GM19043 (cell line): Measurements from ENCODE around the gene TRIM25.
A peak's percentile ranks its signal among the peaks of the same experiment; 100 is the strongest.
"Not testable (repeated sequence)": the region's sequence is repeated elsewhere in the genome, so short reads cannot be mapped to it uniquely, and the experiment has no call there.

Experiments
- ATAC-seq: cut with Tn5 transposase; IDR thresholded peaks from one replicate; pipeline ENCODE4 v1.9.1; 2021; ENCODE audit warnings: low read depth; ENCODE audit not compliant: unreplicated experiment

TRIM25 gene, protein sequence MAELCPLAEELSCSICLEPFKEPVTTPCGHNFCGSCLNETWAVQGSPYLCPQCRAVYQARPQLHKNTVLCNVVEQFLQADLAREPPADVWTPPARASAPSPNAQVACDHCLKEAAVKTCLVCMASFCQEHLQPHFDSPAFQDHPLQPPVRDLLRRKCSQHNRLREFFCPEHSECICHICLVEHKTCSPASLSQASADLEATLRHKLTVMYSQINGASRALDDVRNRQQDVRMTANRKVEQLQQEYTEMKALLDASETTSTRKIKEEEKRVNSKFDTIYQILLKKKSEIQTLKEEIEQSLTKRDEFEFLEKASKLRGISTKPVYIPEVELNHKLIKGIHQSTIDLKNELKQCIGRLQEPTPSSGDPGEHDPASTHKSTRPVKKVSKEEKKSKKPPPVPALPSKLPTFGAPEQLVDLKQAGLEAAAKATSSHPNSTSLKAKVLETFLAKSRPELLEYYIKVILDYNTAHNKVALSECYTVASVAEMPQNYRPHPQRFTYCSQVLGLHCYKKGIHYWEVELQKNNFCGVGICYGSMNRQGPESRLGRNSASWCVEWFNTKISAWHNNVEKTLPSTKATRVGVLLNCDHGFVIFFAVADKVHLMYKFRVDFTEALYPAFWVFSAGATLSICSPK

GRCh38 chr17:56913867-56914580, at the start of gene TRIM25:
TSS of gene TRIM25 (minus strand) at chr17:56914049. CDS start at chr17:56913988, 61 bp downstream.
- ATAC-seq = peak; percentile 67

DNA sequence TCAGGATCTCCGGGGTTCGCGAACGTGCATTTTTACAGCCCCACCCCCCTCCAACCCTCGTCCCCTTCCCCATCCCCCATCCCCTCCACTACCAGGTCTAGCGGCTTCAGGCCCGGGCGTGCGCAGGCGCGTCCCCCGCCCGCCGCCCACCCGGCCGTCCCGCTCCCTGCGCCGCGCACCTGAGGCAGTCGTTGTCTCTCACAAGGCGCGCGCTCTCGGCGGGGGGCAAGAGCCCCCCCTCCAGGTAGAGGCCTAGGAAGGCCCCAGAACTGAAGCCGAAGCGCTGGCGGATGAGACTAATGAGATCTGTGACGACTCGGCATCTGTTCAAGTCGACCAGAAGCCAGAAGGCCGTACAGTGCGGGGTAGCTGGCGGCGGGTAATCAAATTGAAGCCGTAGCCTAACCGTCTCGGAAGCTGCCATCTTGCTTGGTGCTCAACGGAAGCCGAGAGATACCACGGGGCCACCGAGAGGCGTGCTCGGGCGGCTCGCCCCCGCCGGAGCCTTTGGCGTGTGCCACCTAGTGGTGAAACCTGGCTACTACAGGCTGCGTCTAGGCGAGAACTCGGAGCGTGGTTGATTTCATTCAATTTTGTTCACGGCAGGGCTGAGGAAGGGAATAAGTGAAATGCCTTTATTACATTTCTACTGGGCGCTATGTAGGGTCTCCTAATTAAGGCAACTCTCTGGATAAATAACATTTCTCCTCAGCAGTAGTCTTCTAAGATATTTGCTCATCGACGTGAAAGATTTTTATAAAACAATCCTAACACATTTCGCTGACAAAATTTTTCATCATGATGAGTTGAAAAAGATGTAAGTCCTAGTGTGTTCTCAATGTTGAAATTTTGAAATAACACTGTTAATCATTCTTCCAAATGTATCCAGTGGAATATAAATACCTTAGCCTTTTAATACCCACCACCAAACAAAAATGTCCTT, 47.0 kb upstream of the TRIM25 start, which contains the start of gene COIL:
COIL (minus strand) TSS at position 455 of the 943 bp plus-strand sequence; CDS start at position 424, 31 bp downstream.
- peak; percentile 97 for ATAC-seq

DNA sequence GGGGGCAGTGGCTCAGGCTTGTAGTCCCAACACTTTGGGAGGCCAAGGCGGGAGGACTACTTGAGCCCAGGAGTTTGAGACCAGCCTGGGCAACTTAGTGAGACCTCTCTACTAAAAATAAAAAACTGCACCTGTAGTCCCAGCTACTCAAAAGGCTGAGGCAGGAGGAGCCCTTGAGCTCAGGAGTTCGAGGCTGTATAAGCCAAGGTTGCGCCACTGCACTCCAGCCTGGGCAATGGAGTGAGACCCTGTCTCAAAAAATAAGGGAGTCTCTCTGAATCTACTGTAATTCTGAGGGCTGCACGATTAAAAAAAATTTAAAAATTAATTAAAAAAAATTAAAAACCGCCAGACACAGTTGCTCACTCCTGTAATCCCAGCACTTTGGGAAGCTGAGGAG, 43.1 kb upstream of the TRIM25 start:
- no peak for ATAC-seq

DNA sequence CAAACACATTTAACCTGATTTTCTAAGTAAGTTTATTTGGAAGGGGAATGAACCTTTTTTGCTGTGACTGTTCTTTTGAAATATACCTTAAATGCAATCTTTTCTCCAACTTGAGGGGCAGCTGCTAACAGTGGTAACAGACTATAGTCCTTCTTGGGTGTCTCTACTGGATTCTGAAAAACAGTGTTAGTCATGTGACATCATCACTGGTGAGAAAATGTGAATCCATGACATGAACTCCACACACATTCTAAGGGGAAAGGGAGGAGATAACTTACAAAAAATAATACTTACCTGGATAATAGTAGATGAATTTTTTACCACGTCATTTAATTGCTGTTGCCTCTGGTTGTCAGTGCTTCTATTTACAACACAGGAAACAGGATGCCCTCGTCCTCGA, 35.7 kb upstream of the TRIM25 start:
- no peak for ATAC-seq

DNA sequence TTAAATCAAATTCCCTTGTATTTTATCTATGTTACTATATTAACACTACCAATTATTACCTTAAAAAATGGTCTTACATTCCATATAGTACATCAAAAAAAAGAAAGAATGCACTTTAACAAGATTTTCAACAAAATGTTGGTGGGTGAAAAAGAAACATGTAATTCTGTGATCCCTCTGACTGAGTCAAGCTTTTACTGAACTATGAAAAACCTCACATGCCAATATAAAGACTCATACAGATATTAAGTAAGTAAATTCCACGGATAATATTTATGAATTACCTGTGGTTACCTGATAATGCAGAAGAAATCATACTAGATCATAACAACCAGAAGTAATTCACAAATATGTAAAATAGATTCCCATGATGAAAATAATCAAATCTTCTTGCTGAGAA, 34.6 kb upstream of the TRIM25 start:
- ATAC-seq = no peak

DNA sequence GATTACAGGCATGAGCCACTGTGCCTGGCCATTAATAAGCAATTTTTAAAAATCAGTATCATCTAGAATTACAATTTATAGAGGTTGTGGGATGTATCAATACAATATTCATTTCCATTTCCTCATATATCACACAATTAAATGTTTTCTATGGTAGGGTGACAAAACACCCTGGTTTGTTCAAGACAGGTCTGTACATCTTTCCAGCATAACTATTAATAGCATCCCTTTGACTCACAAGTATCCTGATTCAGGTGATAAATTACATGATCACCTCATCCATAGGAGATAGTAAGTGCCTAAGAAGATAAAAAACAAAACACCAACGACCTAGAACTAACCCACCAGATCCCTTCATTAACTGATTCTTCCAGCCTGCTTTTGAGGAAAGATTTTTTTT, 33.9 kb upstream of the TRIM25 start:
- ATAC-seq = no peak

GRCh38 chr17:56945938-56946505, 32.2 kb upstream of the TRIM25 start:
- ATAC-seq = no peak

GRCh38 chr17:56943505-56944125, 29.8 kb upstream of the TRIM25 start:
- ATAC-seq = no peak

DNA sequence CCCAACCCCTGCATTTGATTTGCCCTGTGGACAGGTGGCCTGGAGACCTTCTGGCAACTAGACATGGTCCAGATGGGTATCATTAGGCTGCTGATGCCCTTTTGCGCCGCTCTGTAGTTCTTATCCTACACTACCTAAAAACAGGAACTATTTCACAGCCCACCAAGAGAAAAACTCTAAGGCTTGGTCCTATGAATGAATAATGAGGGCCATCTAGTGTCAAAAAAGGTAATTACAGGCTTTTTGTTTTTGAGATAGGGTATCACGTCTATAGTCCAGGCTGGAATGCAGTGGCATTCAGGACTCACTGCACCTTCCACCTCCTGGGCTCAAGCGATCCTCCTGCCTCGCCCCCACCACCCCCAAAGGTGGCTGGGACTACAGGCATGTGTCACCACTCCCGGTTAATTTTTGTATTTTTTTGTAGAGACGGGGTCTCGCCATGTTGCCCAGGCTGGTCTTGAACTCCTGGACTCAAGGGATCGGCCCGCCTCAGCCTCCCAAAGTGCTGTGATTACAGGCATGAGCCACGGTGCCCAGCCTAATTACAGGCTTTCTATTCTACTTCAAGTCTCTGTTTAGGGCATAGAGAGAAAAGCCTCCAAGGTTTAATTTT, 26.1 kb upstream of the TRIM25 start:
- ATAC-seq = no peak

- not testable (repeated sequence) for ATAC-seq
These were observed 24.4 kb upstream of the TRIM25 start for GRCh38 chr17:56938206-56938605.

GRCh38 chr17:56937687-56938086, 23.8 kb upstream of the TRIM25 start:
- ATAC-seq = no peak

GRCh38 chr17:56936697-56937322, 23.0 kb upstream of the TRIM25 start:
- no peak for ATAC-seq

GRCh38 chr17:56935461-56935860, 21.6 kb upstream of the TRIM25 start:
- no peak for ATAC-seq

GRCh38 chr17:56934280-56934679, 20.4 kb upstream of the TRIM25 start:
- ATAC-seq = no peak

DNA sequence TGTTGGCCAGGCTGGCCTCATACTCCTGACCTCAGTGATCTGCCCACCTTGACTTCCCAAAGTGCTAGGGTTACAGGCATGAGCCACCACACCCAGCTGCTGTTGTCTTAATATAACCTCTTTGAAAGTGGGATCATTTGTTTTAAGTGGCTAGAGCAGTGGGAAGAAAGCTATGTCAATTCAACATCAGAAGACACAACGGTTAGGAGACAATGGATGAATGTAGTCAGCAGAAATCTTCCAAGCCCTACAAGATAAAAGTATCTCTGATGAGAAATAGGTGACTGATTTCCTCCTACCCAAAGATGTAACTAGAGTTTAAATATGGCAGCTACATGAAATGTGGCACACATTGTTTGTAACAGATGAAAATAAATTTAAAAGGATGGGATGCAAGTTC, 20.0 kb upstream of the TRIM25 start:
- no peak for ATAC-seq

DNA sequence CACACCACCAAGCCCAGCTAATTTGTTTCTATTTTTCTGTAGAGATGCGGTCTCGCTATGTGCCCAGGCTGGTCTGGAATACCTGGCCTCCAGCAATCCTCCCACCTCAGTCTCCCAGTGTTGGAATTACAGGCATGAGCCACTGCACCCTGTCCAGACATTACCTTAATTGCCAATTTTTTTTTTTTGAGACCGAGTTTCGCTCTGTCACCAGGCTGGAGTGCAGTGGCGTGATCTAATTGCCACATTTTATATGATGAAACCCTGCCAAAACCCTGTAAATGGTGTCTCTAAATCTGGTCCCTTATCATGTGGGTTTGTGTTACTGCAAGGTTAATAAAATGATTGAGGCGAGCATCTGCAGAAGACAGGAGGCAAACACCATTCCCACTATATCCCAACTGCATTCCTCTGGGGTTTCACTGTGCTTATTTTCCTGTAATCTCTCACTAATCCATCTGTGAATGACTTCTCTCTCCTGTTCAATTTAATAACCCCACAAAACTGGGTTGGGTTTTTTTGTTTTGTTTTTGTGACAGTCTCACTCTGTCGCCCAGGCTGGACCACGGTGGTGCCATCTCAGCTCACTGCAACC, 19.4 kb upstream of the TRIM25 start:
- no peak for ATAC-seq

- no peak for ATAC-seq
These were observed 17.0 kb upstream of the TRIM25 start for GRCh38 chr17:56930739-56931337.
